ENCODE measurements around the gene PPP2R2B. TPM values are rescaled to one million over a fixed set of nuclear protein-coding genes. Genes with fewer than 3 reads are reported as not detected.

The PPP2R2B gene
- total RNA-seq, 3 donors from 2014 or later (not counting 1 experiment from before 2014, with no cell fraction given): 44.9 to 68.3 (median 63.7) TPM

GRCh38 chr5:146549615-146550014 is 328.9 kb downstream of the PPP2R2B start:
- H3K36me3 Mint-ChIP-seq: no peaks in the 10 kb centered on the region
- H3K27ac ChIP-seq (ENCODE audit: low read length): no peak overlapping the region
- H3K9me3 ChIP-seq (ENCODE audit: control insufficient read depth, insufficient read depth, low read length): no peaks in the 10 kb centered on the region
- ATAC-seq (no peak), DNase-seq (no peak)
- intact Hi-C loops (cut with micrococcal nuclease): loop anchor here (10.0 kb wide), 1 partner anchor 115 kb away; no protein-coding TSS in a partner anchor
- H3K27ac Mint-ChIP-seq: no peak overlapping the region
- H3K4me1 ChIP-seq (ENCODE audit: control insufficient read depth, insufficient read depth, low read length): no peaks in the 10 kb centered on the region
- H3K9me3 Mint-ChIP-seq: no peaks in the 10 kb centered on the region
- TF ChIP-seq CTCF (IDR thresholded peaks at IDR 0.05): no peak
- H3K4me1 Mint-ChIP-seq: no peaks in the 10 kb centered on the region
- peaks cover 4% of the 10 kb centered on the region for H3K27me3 ChIP-seq (ENCODE audit: control insufficient read depth, insufficient read depth, low read length)
- peaks cover 7 to 30% of the 10 kb centered on the region in 2 donors for H3K27me3 Mint-ChIP-seq (ENCODE audit: low read depth in 2 of 2)
- H3K4me3 Mint-ChIP-seq: no peak overlapping the region
- H3K4me3 ChIP-seq (ENCODE audit: low read length): no peak overlapping the region
- no peaks in the 10 kb centered on the region for H3K36me3 ChIP-seq (ENCODE audit: control insufficient read depth, insufficient read depth, low read length)

- Mint-ChIP-seq H3K27me3 (ENCODE audit: low read depth in 2 of 2) (peaks cover 7 to 30% of the 10 kb centered on the region in 2 donors), H3K36me3 (no peaks in the 10 kb centered on the region), H3K27ac (no peak overlapping the region), H3K4me3 (no peak overlapping the region), H3K4me1 (no peaks in the 10 kb centered on the region), H3K9me3 (no peaks in the 10 kb centered on the region)
- H3K36me3 ChIP-seq (ENCODE audit: control insufficient read depth, insufficient read depth, low read length): no peaks in the 10 kb centered on the region
- ATAC-seq (peak in 1 of 3 donors; percentile 59), DNase-seq (no peak)
- no peaks in the 10 kb centered on the region for H3K4me1 ChIP-seq (ENCODE audit: control insufficient read depth, insufficient read depth, low read length)
- WGBS (ENCODE audit: insufficient coverage): 40% methylated on average over 2 of the region's 2 CpGs
- H3K4me3 ChIP-seq (ENCODE audit: low read length): no peak overlapping the region
- no peaks in the 10 kb centered on the region for H3K9me3 ChIP-seq (ENCODE audit: control insufficient read depth, insufficient read depth, low read length)
- peaks cover 4% of the 10 kb centered on the region for H3K27me3 ChIP-seq (ENCODE audit: control insufficient read depth, insufficient read depth, low read length)
- no peak for TF ChIP-seq CTCF (IDR thresholded peaks at IDR 0.05)
- H3K27ac ChIP-seq (ENCODE audit: low read length): no peak overlapping the region
- intact Hi-C loops (cut with micrococcal nuclease): loop anchor here (10.0 kb wide), 1 partner anchor 116 kb away; no protein-coding TSS in a partner anchor
Observed at GRCh38 chr5:146548781-146549449, 329.6 kb downstream of the PPP2R2B start.

- H3K36me3 ChIP-seq (ENCODE audit: control insufficient read depth, insufficient read depth, low read length): no peaks in the 10 kb centered on the region
- Mint-ChIP-seq H3K27ac (no peak overlapping the region), H3K36me3 (no peaks in the 10 kb centered on the region), H3K4me3 (no peak overlapping the region), H3K4me1 (no peaks in the 10 kb centered on the region), H3K27me3 (ENCODE audit: low read depth in 2 of 2) (peaks cover 7 to 14% of the 10 kb centered on the region in 2 donors), H3K9me3 (no peaks in the 10 kb centered on the region)
- no peak for TF ChIP-seq CTCF (IDR thresholded peaks at IDR 0.05)
- H3K9me3 ChIP-seq (ENCODE audit: control insufficient read depth, insufficient read depth, low read length): no peaks in the 10 kb centered on the region
- peaks cover 4% of the 10 kb centered on the region for H3K27me3 ChIP-seq (ENCODE audit: control insufficient read depth, insufficient read depth, low read length)
- intact Hi-C loops (cut with micrococcal nuclease): loop anchor here (10.0 kb wide), 1 partner anchor 121 kb away; no protein-coding TSS in a partner anchor
- no peaks in the 10 kb centered on the region for H3K4me1 ChIP-seq (ENCODE audit: control insufficient read depth, insufficient read depth, low read length)
- H3K27ac ChIP-seq (ENCODE audit: low read length): no peak overlapping the region
- H3K4me3 ChIP-seq (ENCODE audit: low read length): no peak overlapping the region
- no peak for ATAC-seq
- no peak for DNase-seq
Observed at GRCh38 chr5:146544232-146544631, 334.3 kb downstream of the PPP2R2B start.

Data from natural killer cell (primary cell).